GM19328 (cell line): ENCODE data around the gene IRF2BPL.
A peak's percentile ranks its signal among the peaks of the same experiment; 100 is the strongest.

Source experiments
- ATAC-seq: cut with Tn5 transposase; IDR thresholded peaks from one replicate; pipeline ENCODE4 v1.9.1; 2021; ENCODE audit warnings: mild to moderate bottlenecking, moderate library complexity; ENCODE audit not compliant: unreplicated experiment

The IRF2BPL gene

DNA sequence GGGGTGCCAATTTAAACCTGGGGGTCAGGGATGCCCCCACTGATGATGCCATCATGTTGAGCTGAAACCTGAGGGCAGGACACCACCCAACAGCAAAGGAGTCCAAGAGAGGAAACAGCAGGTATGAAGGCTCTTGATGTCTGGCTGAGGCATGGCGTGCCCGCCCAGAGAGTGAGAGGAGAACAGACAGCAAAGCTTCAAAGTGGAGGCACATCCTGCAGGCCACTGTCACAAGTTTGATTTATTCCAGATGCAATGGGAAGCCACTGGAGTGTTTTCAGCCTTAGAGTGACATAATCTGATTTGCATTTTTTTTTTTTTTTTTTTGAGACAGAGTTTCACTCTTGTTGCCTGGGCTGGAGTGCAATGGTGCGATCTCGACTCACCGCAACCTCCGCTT, 34.8 kb downstream of the IRF2BPL start:
- no peak for ATAC-seq

DNA sequence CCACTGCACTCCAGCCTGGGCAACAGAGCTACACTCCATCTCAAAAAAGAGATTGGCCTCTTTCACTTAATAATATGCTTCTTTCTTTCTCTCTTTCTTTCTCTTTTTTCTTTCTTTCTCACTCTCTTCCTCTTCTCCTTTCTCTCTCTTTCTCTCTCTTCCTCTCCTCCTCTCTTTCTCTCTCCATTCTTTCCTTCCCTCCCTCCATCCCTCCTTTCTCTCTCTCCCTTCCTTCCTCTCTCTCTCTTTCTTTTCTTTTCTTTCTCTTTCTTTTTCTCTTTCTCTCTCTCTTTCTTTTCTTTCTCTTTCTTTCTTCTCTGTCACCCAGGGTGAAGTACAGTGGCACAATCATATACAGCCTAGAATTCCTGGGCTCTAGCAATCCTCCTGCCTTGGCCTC, 38.4 kb downstream of the IRF2BPL start:
- ATAC-seq = no peak

DNA sequence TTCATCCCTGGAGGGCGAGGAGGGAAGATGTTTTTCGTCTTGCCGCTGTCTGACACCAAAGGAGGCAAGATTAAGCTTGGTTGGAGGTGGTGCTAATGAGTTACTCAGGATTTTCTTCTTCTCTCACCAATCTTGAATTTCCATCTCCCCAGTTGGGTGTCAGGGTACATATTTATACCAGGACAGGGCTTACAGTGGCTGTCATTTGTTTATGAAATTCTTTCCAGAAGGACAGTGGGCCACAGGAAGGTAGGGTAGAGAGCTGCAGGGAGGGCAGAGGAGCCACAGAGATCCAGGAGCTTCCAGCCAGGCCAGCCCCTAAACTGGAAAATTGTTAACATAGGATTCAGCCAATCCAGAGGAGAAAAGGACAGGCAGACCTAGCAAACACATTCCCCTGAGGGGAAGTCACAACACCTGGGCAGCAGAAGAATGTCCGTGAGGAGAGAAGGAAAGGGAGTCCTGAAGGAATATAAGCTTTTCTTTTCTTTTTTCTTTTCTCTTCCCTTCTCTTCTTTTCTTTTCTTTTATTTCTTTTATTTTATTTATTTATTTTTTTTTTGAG, 40.5 kb downstream of the IRF2BPL start:
- no peak for ATAC-seq

DNA sequence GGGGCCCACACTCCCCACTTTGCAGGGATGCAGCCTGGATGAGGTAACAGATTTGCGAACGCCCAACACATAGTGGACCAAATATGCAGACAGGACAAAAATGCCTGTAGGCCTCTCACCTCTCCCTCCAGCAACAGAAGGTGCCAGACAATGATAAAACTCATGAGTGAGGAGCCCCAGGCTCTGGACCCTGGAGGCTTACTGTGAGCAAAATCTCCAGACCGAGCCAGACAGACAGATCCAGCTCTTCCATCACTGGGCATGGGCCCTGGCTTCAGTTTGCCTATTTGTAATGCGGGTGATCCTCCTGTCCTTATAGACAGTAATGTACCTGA, 42.3 kb downstream of the IRF2BPL start:
- no peak for ATAC-seq

GRCh38 chr14:76985540-76986230, 42.8 kb downstream of the IRF2BPL start:
- no peak for ATAC-seq

- ATAC-seq = no peak
These were observed 43.6 kb downstream of the IRF2BPL start for GRCh38 chr14:76984787-76985375.

DNA sequence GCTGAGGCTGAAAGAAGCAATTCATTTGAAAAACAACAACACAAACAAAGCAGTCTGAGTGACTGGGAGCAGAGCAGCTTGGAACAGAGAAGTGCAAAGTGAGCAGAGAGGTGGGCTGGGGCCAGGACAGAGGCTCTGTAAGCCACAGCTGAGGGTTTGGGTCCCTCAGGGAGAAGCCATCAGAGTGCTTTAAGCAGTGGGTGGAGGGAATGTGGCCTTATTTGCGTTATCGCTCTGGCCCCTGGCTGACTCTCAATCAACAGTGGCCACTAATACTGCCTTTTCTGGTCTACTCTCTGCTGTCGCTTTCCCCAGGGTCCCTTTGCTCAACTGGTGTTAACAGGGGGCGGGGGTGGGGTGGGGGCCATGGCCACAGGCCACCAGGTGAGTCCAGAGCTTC, 44.2 kb downstream of the IRF2BPL start:
- no peak for ATAC-seq

DNA sequence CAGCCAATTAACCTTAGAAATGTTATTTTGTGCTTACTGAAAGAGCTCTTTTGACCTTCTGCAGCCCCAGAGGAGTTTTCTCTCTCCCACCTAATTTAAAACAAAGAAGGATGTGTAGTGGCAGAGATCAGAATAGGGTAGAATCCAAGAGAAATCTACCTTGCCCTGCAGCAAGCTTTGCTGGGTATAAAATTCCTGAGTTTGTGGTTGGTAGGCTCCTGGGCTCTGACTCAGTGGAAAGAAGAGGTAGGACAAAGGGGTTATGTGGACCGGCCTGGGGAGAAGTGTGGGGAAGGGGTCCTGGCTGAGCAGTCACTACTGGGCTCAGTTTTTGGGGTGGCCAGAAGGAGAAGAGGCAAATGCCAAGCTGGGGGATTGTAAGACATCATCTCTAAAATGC, 46.8 kb downstream of the IRF2BPL start:
- no peak for ATAC-seq

- peak; percentile 90 for ATAC-seq
These were observed 50.5 kb downstream of the IRF2BPL start for GRCh38 chr14:76977793-76978720.

- no peak for ATAC-seq
These were observed 52.1 kb downstream of the IRF2BPL start for GRCh38 chr14:76976240-76977005.

- no peak for ATAC-seq
These were observed 52.7 kb downstream of the IRF2BPL start for GRCh38 chr14:76975812-76976211.

GRCh38 chr14:76975051-76975450, 53.5 kb downstream of the IRF2BPL start:
- ATAC-seq = no peak
